Upper lobe of right lung (tissue), 1 donor: ENCODE measurements around the gene SLC25A29. TPM values are rescaled to one million over a fixed set of nuclear protein-coding genes. Genes with fewer than 3 reads are reported as not detected.
A peak's percentile ranks its signal among the peaks of the same experiment; 100 is the strongest.
"Not testable (repeated sequence)": the region's sequence is repeated elsewhere in the genome, so short reads cannot be mapped to it uniquely, and the experiment has no call there.

Source experiments
- ATAC-seq: fragments of 200-7000 bp; cut with Tn5 transposase; one replicate; pipeline ENCODE4 v1.9.1; 2020; ENCODE audit warnings: mild to moderate bottlenecking, moderate library complexity
- DNase-seq: peaks from one replicate; pipeline ENCODE4 v3.0.0-alpha.2; 2020
- H3K27ac ChIP-seq: fragments of 200-600 bp; one replicate; pipeline ENCODE4 v1.8.0; 2022
- H3K27me3 ChIP-seq: fragments of 200-600 bp; one replicate; pipeline ENCODE4 v1.8.0; 2022; ENCODE audit warnings: mild to moderate bottlenecking
- H3K36me3 ChIP-seq: fragments of 200-600 bp; one replicate; pipeline ENCODE4 v1.8.0; 2022
- H3K4me1 ChIP-seq: fragments of 200-600 bp; one replicate; pipeline ENCODE4 v1.8.0; 2022
- H3K4me3 ChIP-seq: fragments of 200-600 bp; one replicate; pipeline ENCODE4 v1.8.0; 2022; ENCODE audit warnings: mild to moderate bottlenecking
- H3K9me3 ChIP-seq: fragments of 200-600 bp; one replicate; pipeline ENCODE4 v1.8.0; 2022
- CTCF ChIP-seq: fragments of 200-600 bp; IDR thresholded peaks from one replicate; pipeline ENCODE4 v1.8.0; 2022; ENCODE audit warnings: antibody characterized with exemption
- intact Hi-C: fragments of 100-400 bp; cut with DNase I; formaldehyde crosslinking; loops from one replicate; pipeline ENCODE4 v1.11.0; 2022
- total RNA-seq: library from RNA; stranded (reverse); fragmentation: NEBNext Ultra II Directional; extraction: Animal tissue kit (Norgen Biotek cat#: 25700); gene quantifications from one replicate; pipeline ENCODE4 v1.2.1, GENCODE V29; 2021
- donor health status: DM: no; HTN: yes; CAD: no; lungs with severe emphysema.

The SLC25A29 gene
- total RNA-seq, 1 donor from 2014 or later: 104 TPM

GRCh38 chr14:100309028-100309737 is 2.9 kb upstream of the SLC25A29 start:
- H3K27ac ChIP-seq: peak overlapping the region; percentile 36
- no peak for DNase-seq
- intact Hi-C loops: no loop called here
- no peak for TF ChIP-seq CTCF
- H3K27me3 ChIP-seq: no peaks in the 10 kb centered on the region
- H3K4me1 ChIP-seq: peaks cover 17% of the 10 kb centered on the region
- ATAC-seq: no peak
- H3K4me3 ChIP-seq: no peak overlapping the region
- H3K36me3 ChIP-seq: no peaks in the 10 kb centered on the region
- H3K9me3 ChIP-seq: no peaks in the 10 kb centered on the region

GRCh38 chr14:100308427-100308792 is 2.2 kb upstream of the SLC25A29 start:
- H3K4me1 ChIP-seq: peaks cover 24% of the 10 kb centered on the region
- H3K36me3 ChIP-seq, intact Hi-C loops, H3K4me3 ChIP-seq, ATAC-seq, H3K9me3 ChIP-seq, H3K27me3 ChIP-seq, H3K27ac ChIP-seq, DNase-seq: not testable (repeated sequence)

- peak overlapping the region; percentile 91 for H3K27ac ChIP-seq
- no peaks in the 10 kb centered on the region for H3K36me3 ChIP-seq
- intact Hi-C loops: no loop called here
- DNase-seq (no peak), ATAC-seq (no peak)
- peak overlapping the region; percentile 93 for H3K4me3 ChIP-seq
- H3K4me1 ChIP-seq: peaks cover 30% of the 10 kb centered on the region
- no peak for TF ChIP-seq CTCF
- no peaks in the 10 kb centered on the region for H3K27me3 ChIP-seq
- H3K9me3 ChIP-seq: no peaks in the 10 kb centered on the region
These were observed 1.7 kb upstream of the SLC25A29 start for GRCh38 chr14:100307766-100308426.

GRCh38 chr14:100306998-100307765 is 938 bp upstream of the SLC25A29 start:
- peak; percentile 3 for ATAC-seq
- TF ChIP-seq CTCF: no peak
- Histone ChIP-seq H3K9me3 (no peaks in the 10 kb centered on the region), H3K27me3 (no peaks in the 10 kb centered on the region), H3K27ac (peak overlapping the region; percentile 91), H3K4me1 (peaks cover 34% of the 10 kb centered on the region), H3K36me3 (no peaks in the 10 kb centered on the region), H3K4me3 (peak overlapping the region; percentile 93)
- intact Hi-C loops: no loop called here
- peak; percentile 77 for DNase-seq

- peak; percentile 29 for ATAC-seq
- DNase-seq: peak; percentile 85
- Histone ChIP-seq H3K9me3 (no peaks in the 10 kb centered on the region), H3K4me3 (peak overlapping the region; percentile 93), H3K27ac (peak overlapping the region; percentile 80), H3K36me3 (no peaks in the 10 kb centered on the region), H3K27me3 (no peaks in the 10 kb centered on the region), H3K4me1 (peaks cover 34% of the 10 kb centered on the region)
- TF ChIP-seq CTCF: no peak
- intact Hi-C loops: no loop called here
These were observed 732 bp downstream of the SLC25A29 start for GRCh38 chr14:100305324-100306100.
